K562 (cell line): Measurements from ENCODE around the gene MYADML2. TPM values are rescaled to one million over a fixed set of nuclear protein-coding genes. Genes with fewer than 3 reads are reported as not detected.

Experiments used
- CUX1 ChIP-seq: fragments of 200-800 bp; sonication (Bioruptor generic); IDR thresholded peaks from 2 replicates; pipeline ENCODE4 v1.6.1; 2016; ENCODE audit warnings: missing genetic modification characterization, missing compliant biosample characterization
- ERF ChIP-seq: fragments of 450-650 bp; formaldehyde crosslinking; IDR thresholded peaks from 2 replicates; pipeline ENCODE4 v1.4.0; 2020; ENCODE audit warnings: mild to moderate bottlenecking, mixed read lengths
- FIP1L1 ChIP-seq: fragments of 200-400 bp; formaldehyde crosslinking; IDR thresholded peaks from 2 replicates; pipeline ENCODE4 v1.6.1; 2018; ENCODE audit warnings: mild to moderate bottlenecking, low read depth, low read length; ENCODE audit not compliant: poor library complexity, severe bottlenecking
- FOXA1 ChIP-seq: fragments of 450-650 bp; IDR thresholded peaks from 2 replicates; pipeline ENCODE4 v1.6.1; 2016; ENCODE audit warnings: mild to moderate bottlenecking, borderline replicate concordance
- FOXP4 ChIP-seq: sonication (generic); formaldehyde crosslinking; IDR thresholded peaks from 2 replicates; pipeline ENCODE4 v1.8.0; 2022; ENCODE audit warnings: mild to moderate bottlenecking, missing genetic modification reagents, borderline replicate concordance
- FUS ChIP-seq: fragments of 200-400 bp; formaldehyde crosslinking; optimal IDR thresholded peaks from 2 replicates; pipeline ENCODE3; 2017; ENCODE audit warnings: low read depth, low read length
- HNRNPH1 ChIP-seq: fragments of 200-400 bp; formaldehyde crosslinking; optimal IDR thresholded peaks from 2 replicates; pipeline ENCODE3; 2017; ENCODE audit warnings: low read depth, mild to moderate bottlenecking, low read length, moderate library complexity
- MTF1 ChIP-seq: fragments of 250-450 bp; sonication (Bioruptor Pico); IDR thresholded peaks from 2 replicates; pipeline ENCODE4 v1.9.0; 2021; ENCODE audit warnings: moderate library complexity, mild to moderate bottlenecking, inconsistent platforms, borderline replicate concordance
- POLR3G ChIP-seq: IDR thresholded peaks from 2 replicates; pipeline ENCODE4 v1.6.1; 2011; ENCODE audit not compliant: insufficient read length, insufficient replicate concordance; ENCODE audit errors: extremely low read depth
- PURB ChIP-seq: sonication (generic); formaldehyde crosslinking; IDR thresholded peaks from 2 replicates; pipeline ENCODE4 v1.9.0; 2021; ENCODE audit warnings: low read depth, mild to moderate bottlenecking, missing genetic modification reagents
- SAFB2 ChIP-seq: fragments of 200-400 bp; formaldehyde crosslinking; IDR thresholded peaks from 2 replicates; pipeline ENCODE4 v1.6.1; 2018; ENCODE audit warnings: borderline replicate concordance, low read length, low read depth, moderate library complexity; ENCODE audit not compliant: severe bottlenecking
- SIRT6 ChIP-seq: IDR thresholded peaks from one replicate; pipeline ENCODE4 v1.6.1; 2012; ENCODE audit warnings: low read depth, mild to moderate bottlenecking, control low read depth, inconsistent platforms, low read length, moderate library complexity
- SLC30A9 ChIP-seq: fragments of 250-450 bp; sonication (Bioruptor Pico); IDR thresholded peaks from 2 replicates; pipeline ENCODE4 v1.8.0; 2022; ENCODE audit warnings: mild to moderate bottlenecking, moderate library complexity
- XRCC5 ChIP-seq: fragments of 200-400 bp; formaldehyde crosslinking; IDR thresholded peaks from 2 replicates; pipeline ENCODE4 v1.6.1; 2017; ENCODE audit warnings: low read depth, mild to moderate bottlenecking, low read length
- ZKSCAN8 ChIP-seq: fragments of 200-800 bp; sonication (Bioruptor generic); IDR thresholded peaks from 2 replicates; pipeline ENCODE4 v1.6.1; 2016; ENCODE audit warnings: missing genetic modification characterization, missing compliant biosample characterization
- ZNF224 ChIP-seq: sonication (generic); formaldehyde crosslinking; IDR thresholded peaks from 2 replicates; pipeline ENCODE4 v1.8.0; 2022; ENCODE audit warnings: mild to moderate bottlenecking, missing genetic modification reagents
- polyA plus RNA-seq, 8 experiments: library from polyadenylated mRNA; depleted of rRNA in 4 of 8; stranded (reverse) in 5 of 8; unstranded in 3 of 8; fragments of >200 nt; fragmentation: Nextera tagmentation in 2 of 8; fragmentation: Illumina TruSeq in 1 of 8; extraction: Ambion mirVana in 2 of 8; extraction: Trizol in 1 of 8; gene quantifications; 2 replicates each; pipeline versions ENCODE4 v1.2.1 to v1.2.3, GENCODE V29; 2011 to 2014; ENCODE audit warnings: inconsistent platforms in 1 of 8, missing spikeins in 1 of 8
- total RNA-seq, 7 experiments: library from RNA; depleted of rRNA in 6 of 7; stranded (reverse); fragments of >200 nt in 6 of 7; fragmentation: Illumina TruSeq in 2 of 7; extraction: Trizol in 2 of 7; gene quantifications; 2 replicates each; pipeline versions ENCODE4 v1.2.1 to v1.2.3, GENCODE V29; 2011 to 2021; ENCODE audit warnings: low replicate concordance in 1 of 7
- TF ChIP-seq, protein P1 (sequence below): fragments of 250-450 bp; sonication (Bioruptor Pico); IDR thresholded peaks from 2 replicates; pipeline ENCODE4 v1.5.1; 2021; ENCODE audit warnings: mild to moderate bottlenecking

The MYADML2 gene
- total and polyA plus RNA-seq, 9 of the 15 experiments (the other 6 are each of a cell fraction or from before 2014, with no cell fraction given): not detected

- no peak for TF ChIP-seq FOXP4 (CRISPR knock-in tag)
- TF ChIP-seq, protein P1, sequence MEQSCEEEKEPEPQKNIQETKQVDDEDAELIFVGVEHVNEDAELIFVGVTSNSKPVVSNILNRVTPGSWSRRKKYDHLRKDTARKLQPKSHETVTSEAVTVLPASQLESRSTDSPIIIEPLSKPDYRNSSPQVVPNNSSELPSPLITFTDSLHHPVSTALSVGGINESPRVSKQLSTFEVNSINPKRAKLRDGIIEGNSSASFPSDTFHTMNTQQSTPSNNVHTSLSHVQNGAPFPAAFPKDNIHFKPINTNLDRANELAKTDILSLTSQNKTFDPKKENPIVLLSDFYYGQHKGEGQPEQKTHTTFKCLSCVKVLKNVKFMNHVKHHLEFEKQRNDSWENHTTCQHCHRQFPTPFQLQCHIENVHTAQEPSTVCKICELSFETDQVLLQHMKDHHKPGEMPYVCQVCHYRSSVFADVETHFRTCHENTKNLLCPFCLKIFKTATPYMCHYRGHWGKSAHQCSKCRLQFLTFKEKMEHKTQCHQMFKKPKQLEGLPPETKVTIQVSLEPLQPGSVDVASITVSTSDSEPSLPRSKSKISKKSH (CRISPR knock-in tag): no peak
- no peak for TF ChIP-seq PURB (CRISPR knock-in tag)
- TF ChIP-seq CUX1: no peak
- TF ChIP-seq SIRT6: no peak
- TF ChIP-seq FOXA1: no peak
- no peak for TF ChIP-seq ZKSCAN8
- TF ChIP-seq ERF (CRISPR knock-in tag): no peak
- TF ChIP-seq HNRNPH1: no peak
- no peak for TF ChIP-seq POLR3G
- no peak for TF ChIP-seq SAFB2
- no peak for TF ChIP-seq FUS
- TF ChIP-seq XRCC5: no peak
- no peak for TF ChIP-seq FIP1L1
- TF ChIP-seq SLC30A9: no peak
- TF ChIP-seq ZNF224 (CRISPR knock-in tag): no peak
- TF ChIP-seq MTF1 (CRISPR knock-in tag): no peak
Measured at GRCh38 chr17:81926451-81927151, 20.4 kb downstream of the MYADML2 start (continued).
